ENCODE data around the gene PLEKHG3.

PLEKHG3 gene

DNA sequence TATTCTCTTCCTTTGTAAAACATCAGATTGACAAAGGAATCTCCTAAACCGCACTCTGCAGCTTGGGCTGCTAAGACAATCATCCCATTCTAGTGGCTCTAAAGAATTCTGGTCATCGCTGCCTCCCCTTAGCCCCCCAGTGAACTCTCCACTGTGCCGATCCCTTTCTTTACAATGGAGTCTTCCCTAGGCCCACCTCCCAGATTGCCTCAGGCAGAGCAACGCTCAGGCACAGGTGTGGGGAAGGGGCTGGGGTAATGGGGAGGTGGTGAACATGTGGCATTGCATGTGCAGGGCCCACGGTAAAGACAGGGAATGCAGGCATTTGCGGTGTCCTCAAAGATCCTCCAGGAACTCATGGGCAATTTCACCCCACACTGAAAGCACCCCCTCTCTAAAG, 86.3 kb downstream of the PLEKHG3 start:
- no peak for DNase-seq

DNA sequence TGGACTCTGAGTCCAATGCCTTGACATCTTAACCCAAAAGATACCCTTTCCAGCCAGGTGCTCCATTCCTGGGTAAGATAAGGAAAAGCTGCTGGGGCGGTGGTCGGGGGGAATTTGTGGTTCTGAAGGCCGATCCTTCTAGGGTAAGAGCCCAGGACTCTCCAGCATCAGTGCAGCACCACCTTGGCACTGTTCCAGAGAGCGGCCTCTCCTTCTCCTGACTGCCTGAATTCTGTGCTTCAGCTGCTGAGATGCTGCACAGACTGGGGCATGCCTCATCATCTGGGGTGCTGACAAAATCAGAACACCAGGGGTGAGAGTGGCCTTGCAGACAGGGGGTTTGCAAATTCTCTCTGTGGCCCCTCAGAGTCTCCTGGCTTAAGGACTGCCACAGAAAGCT, 88.0 kb downstream of the PLEKHG3 start:
- DNase-seq, result no peak

DNA sequence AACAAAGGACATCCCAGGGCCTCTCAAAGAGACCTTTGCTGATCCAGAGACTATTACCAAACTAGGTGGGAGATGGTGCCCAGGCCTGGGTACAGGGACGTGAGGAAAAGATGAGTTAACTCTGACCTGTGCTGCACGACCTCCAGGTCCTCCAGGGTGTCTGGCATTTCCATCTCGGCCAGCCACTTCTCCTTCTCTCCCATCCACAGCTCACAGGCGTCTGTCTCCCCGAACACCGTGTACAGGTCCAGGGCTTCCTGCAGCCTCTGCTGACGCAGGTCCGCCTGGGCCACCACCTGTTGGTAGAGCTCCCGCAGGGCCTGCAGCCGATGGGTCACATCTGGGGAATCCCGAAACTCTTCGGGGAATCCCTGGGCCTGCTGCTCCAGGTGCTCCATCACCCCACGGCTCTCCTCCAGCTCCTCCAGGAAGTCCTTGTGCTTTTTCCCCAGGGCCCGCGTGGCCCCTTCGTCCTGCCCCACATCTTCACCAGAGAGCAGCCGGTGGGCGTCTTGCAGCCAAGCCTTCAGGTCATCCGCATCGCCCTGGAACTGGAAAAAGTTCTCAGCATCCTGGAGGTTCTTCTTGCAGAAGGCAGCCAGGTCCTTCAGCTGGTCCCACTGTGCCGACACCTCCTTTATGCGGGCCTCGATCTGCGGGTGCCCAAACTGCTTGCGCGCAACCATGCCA, 88.8 kb downstream of the PLEKHG3 start:
- DNase-seq, result no peak

DNA sequence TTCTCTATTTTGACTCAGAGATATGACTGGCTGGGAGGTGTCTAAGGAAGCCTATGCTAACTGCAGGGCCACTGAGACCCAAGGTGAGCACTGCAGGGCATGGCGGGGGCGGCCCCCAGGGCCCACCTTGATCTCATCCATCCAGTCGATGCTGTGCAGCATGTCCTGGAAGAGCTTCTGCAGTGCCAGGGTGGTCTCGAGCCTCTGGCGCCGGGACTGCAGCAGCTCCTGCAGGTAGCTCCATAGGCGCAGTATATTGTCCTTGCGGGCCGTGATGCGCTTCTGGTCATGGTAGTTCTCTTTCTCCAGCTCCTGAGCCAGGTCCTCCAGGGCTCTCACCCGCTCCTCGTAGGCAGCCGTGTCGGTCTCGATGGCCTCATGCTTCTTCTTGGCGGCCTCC, 91.0 kb downstream of the PLEKHG3 start:
- no peak for DNase-seq

DNA sequence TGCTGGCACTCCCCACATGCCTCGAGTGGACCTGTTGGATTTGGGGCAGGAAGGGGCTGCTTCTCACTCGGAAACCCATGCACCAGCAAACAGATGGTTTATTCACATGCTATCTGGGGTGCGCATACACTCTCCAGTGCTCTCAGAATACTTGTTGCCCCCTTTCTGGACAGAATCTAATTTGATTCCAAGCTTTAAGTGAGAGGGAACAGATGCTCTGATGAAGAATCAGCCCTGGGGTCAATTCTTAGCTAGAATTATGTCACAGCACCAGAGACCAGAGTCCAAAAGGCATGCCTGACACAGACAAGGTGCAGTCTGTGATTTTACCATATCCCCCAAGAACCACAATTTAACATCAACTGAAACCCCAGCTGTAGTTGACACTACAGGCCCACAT, 91.7 kb downstream of the PLEKHG3 start:
- no peak for DNase-seq

DNA sequence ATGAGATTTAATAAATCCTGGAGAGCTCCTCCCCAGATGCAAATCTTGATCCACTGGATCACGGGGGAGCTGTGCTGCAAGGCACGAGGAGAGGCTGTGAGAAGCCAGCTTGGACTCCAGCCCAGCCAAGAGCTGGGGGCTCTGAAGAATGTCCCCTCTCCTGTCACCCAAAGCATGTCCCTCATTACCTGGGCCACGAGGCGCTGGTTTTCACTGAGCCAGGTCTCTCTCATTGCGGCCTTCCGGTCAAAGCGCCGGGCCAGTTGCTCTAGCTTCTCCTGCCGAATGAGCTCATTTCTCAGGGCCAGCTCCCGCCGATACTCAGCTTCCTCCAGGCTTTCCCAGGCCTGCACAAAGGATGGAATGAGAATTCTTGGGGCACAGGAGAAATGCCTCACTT, 92.1 kb downstream of the PLEKHG3 start:
- DNase-seq, result no peak

DNA sequence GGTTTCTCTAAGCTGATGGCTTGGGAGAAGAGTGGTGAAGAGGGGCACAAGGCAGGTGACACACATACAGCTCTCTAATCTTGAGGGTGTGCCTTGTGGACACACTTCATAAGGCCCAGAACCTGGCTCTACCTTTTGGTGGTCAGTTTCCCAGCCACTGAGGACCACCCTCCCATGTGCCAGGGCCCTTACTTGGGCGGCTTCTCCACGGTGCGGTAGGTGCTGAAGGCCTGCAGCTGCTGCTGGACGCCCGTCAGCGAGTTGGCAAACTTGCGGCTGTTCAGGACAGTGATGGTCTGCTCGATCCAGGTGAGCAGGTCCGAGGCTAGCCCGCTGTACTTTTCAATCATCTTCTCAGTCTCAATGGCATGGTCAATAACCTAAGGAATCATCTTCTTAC, 95.3 kb downstream of the PLEKHG3 start:
- no peak for DNase-seq
